Fibroblast of mammary gland (primary cell): ENCODE measurements around the gene LMAN2L.
A peak's percentile ranks its signal among the peaks of the same experiment; 100 is the strongest.
"Not testable (repeated sequence)": the region's sequence is repeated elsewhere in the genome, so short reads cannot be mapped to it uniquely, and the experiment has no call there.

Source experiments
- DNase-seq: peaks from one replicate; pipeline ENCODE4 v3.0.0-alpha.2; 2010; ENCODE audit warnings: low read depth
- H3K4me3 ChIP-seq: 2 replicates; pipeline ENCODE4 v1.5.1; 2011; ENCODE audit warnings: low read depth, mild to moderate bottlenecking, low read length, moderate library complexity; ENCODE audit not compliant: control insufficient read depth
- TF ChIP-seq, protein P1 (sequence below): conservative IDR thresholded peaks from 2 replicates; pipeline ENCODE4 v1.5.1; 2011; ENCODE audit warnings: low read depth, low read length, inconsistent platforms; ENCODE audit not compliant: control insufficient read depth, insufficient read depth

The LMAN2L gene

DNA sequence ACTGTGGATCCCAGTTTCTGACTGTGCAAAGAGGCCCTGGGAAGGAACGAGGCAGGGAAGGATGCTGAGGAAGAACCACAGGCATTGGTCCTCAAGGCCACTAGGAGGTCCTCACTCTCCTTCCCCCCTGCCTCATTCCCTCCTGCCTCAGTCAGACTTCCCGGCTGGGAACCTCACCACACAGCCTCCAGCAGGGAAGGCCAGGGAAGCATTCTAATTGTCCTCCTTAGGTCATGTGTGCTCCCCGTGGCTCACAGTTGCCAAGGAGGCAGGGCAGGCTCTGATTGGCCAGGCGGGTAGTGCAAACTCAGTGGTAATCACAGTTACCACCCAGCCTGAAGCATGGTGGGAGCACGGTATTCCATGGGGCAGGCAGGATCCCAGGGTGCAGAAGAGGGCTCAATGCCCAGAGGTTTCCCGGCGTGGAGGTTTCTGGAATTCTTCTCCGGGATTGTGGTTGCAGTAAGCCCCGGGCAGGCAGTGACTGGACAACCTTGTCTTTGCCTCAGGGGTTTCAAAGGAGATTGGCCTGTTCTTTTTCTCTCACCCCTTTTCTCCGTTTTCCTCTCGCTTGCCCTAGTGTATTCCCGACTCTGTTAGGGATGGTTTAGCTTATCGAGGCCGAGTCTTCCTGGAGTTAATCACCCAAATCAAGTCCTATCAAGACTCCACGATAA, 70.2 kb downstream of the LMAN2L start:
- TF ChIP-seq, protein P1, sequence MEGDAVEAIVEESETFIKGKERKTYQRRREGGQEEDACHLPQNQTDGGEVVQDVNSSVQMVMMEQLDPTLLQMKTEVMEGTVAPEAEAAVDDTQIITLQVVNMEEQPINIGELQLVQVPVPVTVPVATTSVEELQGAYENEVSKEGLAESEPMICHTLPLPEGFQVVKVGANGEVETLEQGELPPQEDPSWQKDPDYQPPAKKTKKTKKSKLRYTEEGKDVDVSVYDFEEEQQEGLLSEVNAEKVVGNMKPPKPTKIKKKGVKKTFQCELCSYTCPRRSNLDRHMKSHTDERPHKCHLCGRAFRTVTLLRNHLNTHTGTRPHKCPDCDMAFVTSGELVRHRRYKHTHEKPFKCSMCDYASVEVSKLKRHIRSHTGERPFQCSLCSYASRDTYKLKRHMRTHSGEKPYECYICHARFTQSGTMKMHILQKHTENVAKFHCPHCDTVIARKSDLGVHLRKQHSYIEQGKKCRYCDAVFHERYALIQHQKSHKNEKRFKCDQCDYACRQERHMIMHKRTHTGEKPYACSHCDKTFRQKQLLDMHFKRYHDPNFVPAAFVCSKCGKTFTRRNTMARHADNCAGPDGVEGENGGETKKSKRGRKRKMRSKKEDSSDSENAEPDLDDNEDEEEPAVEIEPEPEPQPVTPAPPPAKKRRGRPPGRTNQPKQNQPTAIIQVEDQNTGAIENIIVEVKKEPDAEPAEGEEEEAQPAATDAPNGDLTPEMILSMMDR, result no peak
- no peak overlapping the region for H3K4me3 ChIP-seq
- no peak for DNase-seq

DNA sequence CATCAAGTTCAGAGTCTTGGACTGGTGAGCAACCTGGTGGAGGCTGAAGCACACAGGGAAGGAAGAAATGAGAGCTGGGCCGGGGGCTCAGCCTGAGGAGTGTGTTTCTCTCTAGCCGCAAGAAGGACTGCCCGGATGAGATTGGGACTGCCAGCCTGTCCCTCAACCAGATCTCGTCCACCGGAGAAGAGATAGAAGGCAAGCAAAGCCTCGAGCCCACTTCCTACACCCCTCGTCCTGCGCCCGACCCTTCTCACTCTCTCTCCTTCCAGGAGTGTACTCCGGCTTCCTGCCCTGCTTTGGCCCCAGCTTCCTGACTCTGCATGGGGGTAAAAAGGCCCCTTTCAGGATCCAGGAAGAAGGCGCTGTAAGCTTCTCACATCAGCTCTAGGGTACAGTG, 71.1 kb downstream of the LMAN2L start:
- TF ChIP-seq, protein P1, result no peak
- H3K4me3 ChIP-seq, result no peak overlapping the region
- DNase-seq, result no peak

DNA sequence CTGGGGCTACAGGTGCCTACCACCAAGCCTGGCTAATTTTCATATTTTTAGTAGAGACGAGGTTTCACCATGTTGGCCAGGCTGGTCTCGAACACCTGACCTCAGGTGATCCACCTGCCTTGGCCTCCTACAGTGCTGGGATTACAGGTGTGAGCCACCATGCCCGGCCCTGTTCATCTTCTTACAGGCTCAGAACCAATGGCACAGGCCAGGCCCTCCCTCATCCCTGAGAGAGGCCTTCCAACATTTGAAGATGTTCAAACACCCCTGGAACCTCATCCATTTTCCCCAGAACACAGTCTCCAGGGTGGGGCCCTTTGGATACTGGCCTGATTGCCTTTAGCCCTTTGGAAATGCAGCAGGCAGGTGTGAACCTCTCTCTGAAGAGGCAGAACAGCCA, 74.1 kb downstream of the LMAN2L start:
- H3K4me3 ChIP-seq, DNase-seq: not testable (repeated sequence)

DNA sequence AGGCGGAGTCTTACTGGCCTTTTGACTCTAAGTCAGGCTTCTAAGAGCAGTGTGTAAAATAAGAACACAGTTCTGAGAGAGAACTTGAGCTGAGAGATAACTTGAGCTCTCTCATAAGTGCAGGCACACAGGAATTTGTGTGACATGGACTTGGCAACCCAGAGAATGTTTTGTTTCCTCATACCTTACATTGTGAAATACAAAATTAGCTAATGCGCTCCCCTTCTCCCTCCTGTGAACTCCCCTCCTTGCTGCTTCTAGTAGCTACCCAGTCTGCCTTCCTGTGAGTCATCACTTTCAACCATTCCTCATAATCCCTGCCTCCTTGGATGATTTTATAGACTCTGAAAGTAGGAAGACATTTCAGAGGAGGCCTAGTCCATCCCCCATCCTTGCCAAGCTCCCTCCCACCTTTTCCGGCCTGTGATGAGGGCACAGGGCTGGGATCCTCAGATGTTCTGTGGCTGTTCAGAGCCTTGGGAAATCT, 74.7 kb downstream of the LMAN2L start:
- TF ChIP-seq, protein P1, result no peak
- H3K4me3 ChIP-seq, result no peak overlapping the region
- DNase-seq, result peak; percentile 98

DNA sequence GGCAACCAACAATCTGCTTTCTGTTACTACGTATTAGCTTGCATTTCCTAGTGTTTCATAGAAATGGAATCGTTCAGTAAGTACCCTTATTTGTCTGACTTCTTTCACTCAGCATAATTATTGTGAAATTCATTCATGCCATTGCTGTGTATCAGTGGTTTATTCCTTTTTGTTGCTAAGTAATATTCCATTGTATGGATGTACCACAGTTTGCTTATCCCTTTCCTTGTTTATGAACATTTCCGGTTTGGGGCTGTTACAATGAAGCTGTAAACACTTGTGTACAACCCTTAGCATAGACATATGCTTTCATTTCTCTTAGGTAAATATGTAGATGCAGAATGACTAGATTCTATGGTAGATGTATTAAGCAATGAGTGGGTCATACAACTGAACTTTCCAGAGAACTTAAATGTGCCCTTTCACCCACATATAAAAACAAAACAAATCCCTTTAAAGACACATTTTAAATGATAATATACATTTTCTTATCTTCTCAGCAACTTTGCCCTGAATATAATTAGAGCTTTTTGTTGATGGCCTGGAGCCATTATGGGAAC, 75.4 kb downstream of the LMAN2L start:
- peak; percentile 20 for DNase-seq
- no peak overlapping the region for H3K4me3 ChIP-seq
- TF ChIP-seq, protein P1, result no peak

DNA sequence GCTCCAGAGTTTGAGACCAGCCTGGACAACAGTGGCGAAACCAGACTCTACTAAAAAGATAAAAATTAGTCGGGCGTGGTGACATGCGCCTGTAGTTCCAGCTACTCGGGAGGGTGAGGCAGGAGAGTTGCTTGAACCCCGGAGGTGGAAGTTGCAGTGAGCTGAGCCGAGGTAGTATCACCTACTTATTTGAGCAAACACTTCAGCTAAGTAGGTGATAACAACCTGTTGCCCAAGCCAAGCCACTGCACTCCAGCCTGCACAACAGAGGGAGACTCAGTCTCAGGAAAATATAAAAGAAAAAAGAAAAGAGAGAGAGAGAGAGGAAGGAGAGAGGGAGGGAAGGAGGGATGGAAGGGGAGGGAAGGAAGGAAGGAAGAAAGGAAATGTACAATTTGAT, 76.0 kb downstream of the LMAN2L start:
- TF ChIP-seq, protein P1, result no peak

DNA sequence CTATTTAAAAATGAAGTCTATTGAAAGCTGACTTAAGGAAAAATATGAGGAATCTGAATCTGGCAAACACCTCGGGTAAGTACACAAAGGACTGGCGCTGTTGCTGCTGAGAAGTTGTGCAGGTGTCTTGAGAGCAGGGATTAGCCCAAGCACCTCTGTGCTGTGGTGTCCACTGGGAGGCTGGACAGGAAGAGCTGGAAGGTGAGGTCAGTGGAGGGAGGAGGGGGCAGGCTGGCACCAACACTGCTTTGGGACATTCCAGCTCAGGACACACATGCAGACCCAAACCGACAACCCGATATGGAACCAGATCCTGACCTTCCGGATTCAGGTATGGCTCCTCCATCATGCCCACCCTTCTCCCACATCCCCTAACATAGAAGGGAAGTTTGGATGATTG, 76.7 kb downstream of the LMAN2L start:
- no peak for DNase-seq
- TF ChIP-seq, protein P1, result no peak
- no peak overlapping the region for H3K4me3 ChIP-seq

More for the DNA sequence above, 76.0 kb downstream of the LMAN2L start:
- no peak overlapping the region for H3K4me3 ChIP-seq
- no peak for DNase-seq
